Loucy (cell line): ENCODE measurements around the gene RPL26.

Source experiments
- H2AFZ ChIP-seq: fragments of 200-600 bp; sonication (generic); 2 replicates; pipeline ENCODE4 v1.6.0; 2016; ENCODE audit warnings: antibody characterized with exemption, mild to moderate bottlenecking, low read length, moderate library complexity
- H3F3A ChIP-seq: fragments of 200-600 bp; 2 replicates; pipeline ENCODE4 v1.6.0; 2016; ENCODE audit warnings: antibody characterized with exemption, low read depth, mild to moderate bottlenecking
- H3K27me3 ChIP-seq: fragments of 200-600 bp; sonication (generic); 2 replicates; pipeline ENCODE4 v1.6.1; 2014; ENCODE audit warnings: low read length, mild to moderate bottlenecking; ENCODE audit not compliant: insufficient read depth, poor library complexity, severe bottlenecking
- H3K36me3 ChIP-seq: fragments of 200-600 bp; sonication (generic); 2 replicates; pipeline ENCODE4 v1.6.1; 2016; ENCODE audit warnings: low read length; ENCODE audit not compliant: insufficient read depth
- H3K4me1 ChIP-seq: fragments of 200-600 bp; sonication (generic); 2 replicates; pipeline ENCODE4 v1.5.1; 2014; ENCODE audit warnings: low read length, mild to moderate bottlenecking; ENCODE audit not compliant: insufficient read depth, poor library complexity, severe bottlenecking
- H3K4me2 ChIP-seq: fragments of 200-600 bp; sonication (generic); 2 replicates; pipeline ENCODE4 v1.6.0; 2014; ENCODE audit warnings: antibody characterized with exemption, low read length, low read depth, mild to moderate bottlenecking; ENCODE audit not compliant: poor library complexity, severe bottlenecking
- H3K4me3 ChIP-seq: fragments of 200-600 bp; sonication (generic); 2 replicates; pipeline ENCODE4 v1.5.1; 2014; ENCODE audit warnings: low read length, mild to moderate bottlenecking, mixed read lengths; ENCODE audit not compliant: poor library complexity, severe bottlenecking
- H3K79me2 ChIP-seq: fragments of 200-600 bp; sonication (generic); 2 replicates; pipeline ENCODE4 v1.6.1; 2014; ENCODE audit warnings: low read length; ENCODE audit not compliant: insufficient read depth
- H3K9ac ChIP-seq: fragments of 200-600 bp; sonication (generic); 2 replicates; pipeline ENCODE4 v1.6.0; 2014; ENCODE audit warnings: mild to moderate bottlenecking, low read depth, low read length, moderate library complexity; ENCODE audit not compliant: poor library complexity, severe bottlenecking
- H3K9me2 ChIP-seq: fragments of 200-600 bp; sonication (generic); replicated peaks from 2 replicates; pipeline ENCODE4 v1.6.1; 2016; ENCODE audit warnings: low read depth, low read length, mixed read lengths
- H3K9me3 ChIP-seq: fragments of 200-600 bp; sonication (generic); 2 replicates; pipeline ENCODE4 v1.6.1; 2014; ENCODE audit warnings: mild to moderate bottlenecking, antibody characterized with exemption, low read length, low read depth; ENCODE audit not compliant: insufficient read depth
- H4K20me1 ChIP-seq: fragments of 200-600 bp; sonication (generic); 2 replicates; pipeline ENCODE4 v1.6.0; 2014; ENCODE audit warnings: antibody characterized with exemption, low read length, mild to moderate bottlenecking; ENCODE audit not compliant: insufficient read depth, poor library complexity, severe bottlenecking
- EZH2phosphoT487 ChIP-seq: fragments of 200-600 bp; IDR thresholded peaks from 2 replicates; pipeline ENCODE4 v1.6.1; 2018; ENCODE audit warnings: antibody characterized with exemption, mild to moderate bottlenecking, moderate library complexity, borderline replicate concordance
- TF ChIP-seq, protein P1 (sequence below): fragments of 200-600 bp; sonication (generic); conservative IDR thresholded peaks from 2 replicates; pipeline ENCODE4 v1.5.1; 2014; ENCODE audit warnings: mild to moderate bottlenecking, antibody characterized with exemption, low read length

RPL26 gene

DNA sequence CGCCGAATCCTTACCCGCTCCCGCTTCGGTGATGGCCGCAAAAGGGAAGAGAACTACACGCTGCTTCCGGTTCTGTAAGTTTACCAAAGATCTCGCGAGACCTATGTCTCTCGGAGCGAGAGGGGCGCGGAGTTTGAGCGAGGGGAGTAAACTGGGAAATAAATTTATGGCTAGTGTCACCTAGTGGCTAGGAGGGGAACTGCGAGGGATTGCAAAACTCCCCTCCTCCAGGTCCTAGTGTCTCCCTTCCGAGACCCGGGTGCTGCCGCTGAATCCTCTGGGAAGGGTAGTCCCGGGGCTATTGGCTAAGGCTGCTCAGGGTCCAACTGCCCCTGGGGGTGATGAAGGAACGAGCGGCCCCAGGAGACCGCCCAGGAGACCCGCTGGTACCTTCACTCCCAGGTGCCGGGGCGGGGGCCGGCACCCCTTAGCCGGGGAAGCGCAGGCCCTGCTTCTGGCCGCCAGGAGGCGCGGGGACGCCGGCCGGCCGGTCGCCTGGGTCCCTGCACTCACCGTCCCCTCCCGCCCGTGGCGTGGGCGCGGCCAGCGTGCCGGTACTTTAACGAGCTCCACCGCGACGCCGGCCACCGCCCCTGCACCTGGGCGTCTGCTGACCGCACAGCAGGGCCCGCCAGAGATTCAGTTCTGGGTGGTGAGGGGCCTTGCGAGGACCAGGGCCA, at the start of gene RPL26:
Gene RPL26 (minus strand): TSS at position 51 of the 680 bp plus-strand sequence. CDS start 883 bp downstream, outside the sequence.
- Histone ChIP-seq H3K36me3 (peaks cover 32% of the 10 kb centered on the region), H3K4me3 (peak within 1 kb of the TSS; percentile 87), H3K9ac (peak within 1 kb of the TSS; percentile 91), H3K9me2 (no peaks in the 10 kb centered on the region), H3K4me1 (peaks cover 38% of the 10 kb centered on the region), H3K27me3 (peaks cover 8% of the 10 kb centered on the region), H3K79me2 (peaks cover 56% of the 10 kb centered on the region), H3K9me3 (no peaks in the 10 kb centered on the region), H2AFZ (peak within 1 kb of the TSS; percentile 90), H3F3A (peaks cover 13% of the 10 kb centered on the region; the same call in 1 of the 2 replicates), H3K4me2 (peak within 1 kb of the TSS; percentile 99), H4K20me1 (peaks cover 44% of the 10 kb centered on the region)
- TF ChIP-seq, protein P1, sequence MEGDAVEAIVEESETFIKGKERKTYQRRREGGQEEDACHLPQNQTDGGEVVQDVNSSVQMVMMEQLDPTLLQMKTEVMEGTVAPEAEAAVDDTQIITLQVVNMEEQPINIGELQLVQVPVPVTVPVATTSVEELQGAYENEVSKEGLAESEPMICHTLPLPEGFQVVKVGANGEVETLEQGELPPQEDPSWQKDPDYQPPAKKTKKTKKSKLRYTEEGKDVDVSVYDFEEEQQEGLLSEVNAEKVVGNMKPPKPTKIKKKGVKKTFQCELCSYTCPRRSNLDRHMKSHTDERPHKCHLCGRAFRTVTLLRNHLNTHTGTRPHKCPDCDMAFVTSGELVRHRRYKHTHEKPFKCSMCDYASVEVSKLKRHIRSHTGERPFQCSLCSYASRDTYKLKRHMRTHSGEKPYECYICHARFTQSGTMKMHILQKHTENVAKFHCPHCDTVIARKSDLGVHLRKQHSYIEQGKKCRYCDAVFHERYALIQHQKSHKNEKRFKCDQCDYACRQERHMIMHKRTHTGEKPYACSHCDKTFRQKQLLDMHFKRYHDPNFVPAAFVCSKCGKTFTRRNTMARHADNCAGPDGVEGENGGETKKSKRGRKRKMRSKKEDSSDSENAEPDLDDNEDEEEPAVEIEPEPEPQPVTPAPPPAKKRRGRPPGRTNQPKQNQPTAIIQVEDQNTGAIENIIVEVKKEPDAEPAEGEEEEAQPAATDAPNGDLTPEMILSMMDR, result peak; percentile 99
- TF ChIP-seq EZH2phosphoT487, result no peak

DNA sequence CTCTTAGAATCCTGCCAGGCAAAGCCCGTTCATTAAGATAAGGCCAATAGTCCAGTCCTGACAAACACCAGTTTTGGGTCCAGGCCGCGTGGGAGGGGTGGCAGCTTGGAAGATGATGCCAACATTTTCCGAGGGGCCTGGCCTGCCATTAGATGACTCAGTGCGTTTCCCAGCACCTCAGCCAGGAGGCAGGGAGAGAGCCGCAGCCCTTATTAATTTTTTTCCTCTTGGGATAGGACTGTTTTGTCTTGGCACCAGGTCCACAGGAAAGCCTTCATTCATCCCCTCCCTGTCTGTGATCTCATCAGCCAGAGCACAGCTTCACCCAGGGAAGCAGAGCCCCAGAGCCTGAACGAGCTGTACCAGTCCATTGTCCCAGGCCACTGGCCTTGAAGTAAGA, 48.0 kb upstream of the RPL26 start:
- Histone ChIP-seq H3K79me2 (no peaks in the 10 kb centered on the region), H3K36me3 (no peaks in the 10 kb centered on the region), H3F3A (no peaks in the 10 kb centered on the region), H2AFZ (no peak overlapping the region), H3K9me2 (no peaks in the 10 kb centered on the region), H3K4me3 (no peak overlapping the region), H3K27me3 (no peaks in the 10 kb centered on the region), H3K4me2 (no peak overlapping the region), H3K9me3 (no peaks in the 10 kb centered on the region), H4K20me1 (no peaks in the 10 kb centered on the region), H3K9ac (no peak overlapping the region), H3K4me1 (peaks cover 4% of the 10 kb centered on the region)
- no peak for TF ChIP-seq EZH2phosphoT487
- TF ChIP-seq, protein P1, result no peak

DNA sequence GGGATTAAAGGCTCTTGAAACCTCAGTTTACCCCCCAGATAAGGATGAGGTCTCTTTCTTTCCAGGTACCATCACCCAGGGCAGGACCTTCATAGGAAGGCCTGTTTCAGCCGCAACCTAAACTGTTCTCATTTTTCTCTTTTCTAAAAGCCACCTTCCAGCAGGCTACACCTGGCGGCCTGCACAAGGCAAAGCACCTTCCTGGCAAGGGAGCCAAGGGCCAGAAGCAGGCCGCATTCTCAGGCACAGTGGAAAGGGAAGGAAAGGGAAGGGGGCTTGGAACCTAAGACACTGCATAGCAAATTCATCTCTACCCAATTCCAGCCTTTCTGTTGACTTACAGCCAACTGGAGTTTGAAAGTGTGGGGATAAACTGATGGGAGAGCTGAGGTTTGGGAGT, 43.8 kb upstream of the RPL26 start:
- TF ChIP-seq, protein P1, result no peak
- no peak for TF ChIP-seq EZH2phosphoT487

More for the DNA sequence above, 43.8 kb upstream of the RPL26 start:
- Histone ChIP-seq H3K4me2 (no peak overlapping the region), H3K36me3 (no peaks in the 10 kb centered on the region), H3K4me1 (no peaks in the 10 kb centered on the region), H3K4me3 (no peak overlapping the region), H3K27me3 (no peaks in the 10 kb centered on the region), H3F3A (no peaks in the 10 kb centered on the region), H3K9me2 (no peaks in the 10 kb centered on the region), H3K9ac (no peak overlapping the region), H3K9me3 (no peaks in the 10 kb centered on the region), H2AFZ (no peak overlapping the region), H4K20me1 (no peaks in the 10 kb centered on the region), H3K79me2 (no peaks in the 10 kb centered on the region)
